Muscle layer of duodenum (tissue), 2 donors: Measurements from ENCODE around the gene ARHGAP10.

ENCODE experiments used
- H3K27ac ChIP-seq: one replicate; pipeline ENCODE4 v1.7.0; 2013; ENCODE audit warnings: mild to moderate bottlenecking, low read length
- H3K27me3 ChIP-seq: one replicate; pipeline ENCODE4 v1.7.0; 2013; ENCODE audit warnings: low read depth, mild to moderate bottlenecking, control low read depth, low read length
- H3K36me3 ChIP-seq, 2 donors: one replicate each; pipeline ENCODE4 v1.7.0; 2013; ENCODE audit warnings: low read length in 2 of 2, control low read depth in 1 of 2, mild to moderate bottlenecking in 1 of 2; ENCODE audit not compliant: insufficient read depth in 2 of 2, control insufficient read depth in 1 of 2
- H3K4me1 ChIP-seq, 2 donors: one replicate each; pipeline ENCODE4 v1.7.0; 2013; ENCODE audit warnings: low read length in 2 of 2, mild to moderate bottlenecking in 2 of 2, control low read depth in 1 of 2, moderate library complexity in 1 of 2; ENCODE audit not compliant: insufficient read depth in 2 of 2, control insufficient read depth in 1 of 2
- H3K4me3 ChIP-seq, 2 donors: one replicate each; pipeline ENCODE4 v1.7.0; 2013; ENCODE audit warnings: low read length in 2 of 2, low read depth in 1 of 2, mild to moderate bottlenecking in 1 of 2
- H3K9me3 ChIP-seq, 2 donors: one replicate each; pipeline ENCODE4 v1.7.0; 2013; ENCODE audit warnings: low read length in 2 of 2, control low read depth in 1 of 2, mild to moderate bottlenecking in 1 of 2; ENCODE audit not compliant: control insufficient read depth in 1 of 2
- donor health status: healthy.

ARHGAP10 gene

DNA sequence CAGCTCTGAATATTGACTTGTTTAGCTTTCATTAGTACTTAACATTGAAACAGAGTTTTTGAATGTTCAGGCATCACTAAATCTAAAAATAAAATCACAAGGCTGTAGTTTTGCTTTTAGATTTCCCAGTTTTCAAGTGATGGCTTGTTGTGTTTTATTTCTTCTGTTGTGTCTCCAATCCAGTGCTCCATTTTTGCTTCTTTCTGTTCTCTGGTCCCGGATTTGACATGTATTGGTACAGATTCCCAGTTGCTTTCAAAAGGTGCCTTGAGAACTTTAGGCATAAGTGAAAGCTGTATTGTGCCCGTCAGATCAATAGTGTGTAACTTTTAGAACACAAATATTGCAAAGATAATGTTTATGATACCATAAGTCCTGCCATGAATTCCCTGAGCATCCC lies 53.2 kb downstream of the ARHGAP10 start:
- no peak overlapping the region for H3K4me3 ChIP-seq
- H3K27ac ChIP-seq = no peak overlapping the region
- no peaks in the 10 kb centered on the region for H3K9me3 ChIP-seq
- no peaks in the 10 kb centered on the region for H3K27me3 ChIP-seq
- H3K36me3 ChIP-seq = no peaks in the 10 kb centered on the region
- peaks cover 3 to 34% of the 10 kb centered on the region in 2 donors for H3K4me1 ChIP-seq

DNA sequence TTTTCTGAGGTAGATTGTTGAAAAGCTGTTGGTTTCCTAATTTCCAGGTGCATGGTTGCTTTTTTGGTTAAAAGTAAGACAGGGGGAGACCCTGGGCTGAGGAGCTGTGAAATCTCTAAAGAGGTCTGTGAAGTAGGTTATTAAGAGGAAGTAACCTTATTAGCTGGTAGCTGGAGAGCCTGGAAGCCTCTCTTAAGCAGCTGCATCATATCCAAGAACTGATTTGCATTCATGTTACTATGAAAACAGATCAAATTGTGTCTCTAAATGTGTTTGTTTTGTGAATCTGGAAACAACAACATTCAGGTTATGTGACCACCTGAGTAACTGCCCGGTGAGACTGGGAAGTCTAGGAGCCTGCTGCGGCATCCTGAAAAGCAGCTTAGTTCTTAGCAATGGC lies 54.1 kb downstream of the ARHGAP10 start:
- Histone ChIP-seq H3K9me3 (no peaks in the 10 kb centered on the region), H3K4me1 (peaks cover 3 to 33% of the 10 kb centered on the region in 2 donors), H3K4me3 (no peak overlapping the region), H3K27ac (no peak overlapping the region), H3K27me3 (no peaks in the 10 kb centered on the region), H3K36me3 (no peaks in the 10 kb centered on the region)

- Histone ChIP-seq H3K4me3 (no peak overlapping the region), H3K36me3 (no peaks in the 10 kb centered on the region), H3K9me3 (no peaks in the 10 kb centered on the region), H3K27me3 (no peaks in the 10 kb centered on the region), H3K27ac (no peak overlapping the region), H3K4me1 (peaks cover 3 to 33% of the 10 kb centered on the region in 2 donors)
Observed at GRCh38 chr4:147786531-147786930, 54.6 kb downstream of the ARHGAP10 start.

GRCh38 chr4:147787204-147787603 lies 55.3 kb downstream of the ARHGAP10 start:
- no peaks in the 10 kb centered on the region for H3K9me3 ChIP-seq
- peak overlapping the region; percentile 10 for H3K27ac ChIP-seq
- no peaks in the 10 kb centered on the region for H3K36me3 ChIP-seq
- H3K4me1 ChIP-seq = peaks cover 3 to 33% of the 10 kb centered on the region in 2 donors
- no peaks in the 10 kb centered on the region for H3K27me3 ChIP-seq
- H3K4me3 ChIP-seq = no peak overlapping the region

- peaks cover 9 to 41% of the 10 kb centered on the region in 2 donors for H3K4me1 ChIP-seq
- no peak overlapping the region for H3K27ac ChIP-seq
- no peaks in the 10 kb centered on the region for H3K27me3 ChIP-seq
- no peaks in the 10 kb centered on the region for H3K9me3 ChIP-seq
- no peak overlapping the region for H3K4me3 ChIP-seq
- no peaks in the 10 kb centered on the region for H3K36me3 ChIP-seq
Observed at GRCh38 chr4:147788791-147789190, 56.9 kb downstream of the ARHGAP10 start.

GRCh38 chr4:147789596-147789995 lies 57.7 kb downstream of the ARHGAP10 start:
- Histone ChIP-seq H3K9me3 (no peaks in the 10 kb centered on the region), H3K4me1 (peaks cover 16 to 44% of the 10 kb centered on the region in 2 donors), H3K4me3 (no peak overlapping the region), H3K27ac (no peak overlapping the region), H3K27me3 (no peaks in the 10 kb centered on the region), H3K36me3 (no peaks in the 10 kb centered on the region)

DNA sequence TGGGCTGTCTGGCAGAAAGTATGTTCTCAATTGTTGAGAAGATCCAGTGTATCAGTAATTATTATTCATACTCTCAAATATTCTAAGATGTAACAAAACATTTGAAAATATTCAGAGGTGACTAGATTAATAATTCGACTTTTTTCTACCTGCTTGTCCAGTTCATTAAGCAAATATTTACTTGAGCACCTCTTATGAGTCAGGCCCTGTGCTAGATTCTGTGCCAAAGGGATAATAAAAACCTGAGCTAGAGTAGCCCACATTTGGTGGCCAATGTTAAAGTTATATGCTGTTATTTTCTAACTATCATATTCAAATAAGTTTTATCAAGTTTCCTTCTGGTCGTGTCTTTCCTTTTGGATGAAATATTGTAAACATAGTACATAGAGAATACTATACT lies 58.5 kb downstream of the ARHGAP10 start:
- H3K4me1 ChIP-seq = peaks cover 16 to 44% of the 10 kb centered on the region in 2 donors
- no peaks in the 10 kb centered on the region for H3K9me3 ChIP-seq
- no peak overlapping the region for H3K4me3 ChIP-seq
- no peaks in the 10 kb centered on the region for H3K27me3 ChIP-seq
- H3K36me3 ChIP-seq = no peaks in the 10 kb centered on the region
- no peak overlapping the region for H3K27ac ChIP-seq

DNA sequence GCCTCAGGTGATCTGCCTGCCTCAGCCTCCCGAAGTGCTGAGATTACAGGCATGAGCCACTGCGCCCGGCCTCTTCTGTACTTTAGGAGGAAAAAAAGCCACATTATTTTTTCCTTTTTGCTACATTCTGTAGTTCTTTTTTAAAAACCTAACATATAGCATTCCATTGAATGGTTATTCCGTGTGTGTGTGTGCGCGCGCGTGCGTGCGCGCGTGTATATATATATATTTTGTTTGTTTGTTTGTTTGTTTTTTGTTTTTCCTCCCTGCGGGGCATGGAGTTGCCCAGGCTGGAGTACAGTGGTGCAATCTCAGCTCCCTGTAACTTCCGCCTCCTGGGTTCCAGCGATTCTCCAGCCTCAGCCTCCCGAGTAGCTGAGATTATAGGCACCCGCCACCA lies 59.5 kb downstream of the ARHGAP10 start:
- Histone ChIP-seq H3K27ac (no peak overlapping the region), H3K9me3 (no peaks in the 10 kb centered on the region), H3K4me3 (no peak overlapping the region), H3K27me3 (no peaks in the 10 kb centered on the region), H3K36me3 (no peaks in the 10 kb centered on the region), H3K4me1 (peaks cover 16 to 34% of the 10 kb centered on the region in 2 donors)

DNA sequence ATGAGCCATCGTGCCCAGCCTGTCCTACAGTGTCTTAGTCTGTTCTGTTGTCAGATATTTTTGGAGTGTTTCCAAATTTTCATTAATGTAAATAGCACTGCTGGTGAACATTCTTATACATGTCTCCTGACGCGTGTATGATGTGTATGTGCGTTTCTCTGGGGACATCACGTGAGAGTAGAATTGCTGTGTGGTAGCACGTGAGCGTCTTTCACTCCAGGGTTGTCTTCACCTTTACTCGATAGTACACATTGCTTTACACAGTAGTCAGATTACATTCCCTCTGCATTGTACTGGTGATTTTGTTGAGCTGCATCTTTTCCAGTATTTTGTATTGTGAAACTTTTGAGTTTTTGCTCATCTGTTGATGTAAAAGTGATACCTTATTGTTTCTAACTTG lies 60.0 kb downstream of the ARHGAP10 start:
- no peak overlapping the region for H3K27ac ChIP-seq
- no peaks in the 10 kb centered on the region for H3K9me3 ChIP-seq
- H3K4me1 ChIP-seq = peaks cover 16 to 33% of the 10 kb centered on the region in 2 donors
- no peak overlapping the region for H3K4me3 ChIP-seq
- H3K36me3 ChIP-seq = no peaks in the 10 kb centered on the region
- H3K27me3 ChIP-seq = no peaks in the 10 kb centered on the region

DNA sequence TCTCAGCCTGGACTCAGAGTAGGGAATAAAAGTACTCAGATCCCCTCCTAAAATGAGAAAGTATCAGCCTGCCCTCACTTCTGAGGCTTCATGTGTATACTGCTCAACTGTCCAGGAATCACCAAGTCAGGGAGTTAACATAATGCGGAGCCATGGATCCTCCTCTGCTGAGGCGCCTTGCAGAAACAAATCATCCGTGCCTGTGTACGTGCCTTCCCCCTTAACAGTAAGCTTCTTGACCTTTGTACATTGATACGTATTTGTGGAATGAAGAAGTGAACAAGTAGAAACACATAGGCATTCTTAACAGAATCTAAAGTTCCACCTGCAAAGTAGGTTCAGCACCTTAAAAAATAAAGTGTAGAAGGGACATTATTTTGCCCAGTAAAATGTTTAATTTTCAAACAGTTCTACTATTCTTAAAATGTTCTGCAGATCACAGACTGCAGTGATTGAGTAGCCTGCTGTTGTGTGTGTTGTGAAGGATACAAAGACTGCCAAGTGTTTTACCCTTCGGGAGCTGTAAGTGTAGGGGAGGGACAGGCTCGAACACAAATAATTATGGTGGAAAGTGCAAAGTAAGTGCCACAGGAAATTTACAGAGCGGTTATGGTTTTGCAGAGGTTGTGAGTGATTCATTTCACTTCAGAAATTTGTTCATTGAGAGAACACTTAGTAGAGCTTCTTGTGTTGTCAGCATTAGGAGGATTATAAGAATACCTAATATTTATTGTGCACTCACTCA lies 61.9 kb downstream of the ARHGAP10 start:
- Histone ChIP-seq H3K27me3 (no peaks in the 10 kb centered on the region), H3K4me1 (peaks cover 16 to 17% of the 10 kb centered on the region in 2 donors), H3K9me3 (no peaks in the 10 kb centered on the region), H3K27ac (peak overlapping the region; percentile 27), H3K36me3 (no peaks in the 10 kb centered on the region), H3K4me3 (no peak overlapping the region)

DNA sequence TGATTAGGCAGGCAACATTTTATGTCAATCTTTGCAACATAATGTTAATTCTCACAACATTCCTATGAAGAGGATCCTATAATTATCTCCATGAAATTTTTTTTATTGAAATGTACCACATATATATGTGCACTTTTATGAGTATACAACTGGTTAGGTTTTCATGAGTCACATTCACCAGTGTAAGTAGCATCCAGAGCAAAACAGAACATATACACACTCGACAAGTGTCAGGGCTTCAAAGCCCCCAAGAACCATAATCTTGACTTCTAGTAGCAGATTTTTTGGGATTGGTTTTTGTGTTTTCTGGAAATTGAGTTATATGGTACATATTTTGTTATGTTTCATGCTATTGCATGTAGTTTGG lies 62.4 kb downstream of the ARHGAP10 start:
- Histone ChIP-seq H3K27ac (no peak overlapping the region), H3K9me3 (no peaks in the 10 kb centered on the region), H3K4me1 (peaks cover 13 to 16% of the 10 kb centered on the region in 2 donors), H3K27me3 (no peaks in the 10 kb centered on the region), H3K4me3 (no peak overlapping the region), H3K36me3 (no peaks in the 10 kb centered on the region)
